Measurements from ENCODE around the gene OTOP2.
"Not testable (repeated sequence)": the region's sequence is repeated elsewhere in the genome, so short reads cannot be mapped to it uniquely, and the experiment has no call there.

Gene OTOP2

GRCh38 chr17:74900208-74900607 lies 23.9 kb upstream of the OTOP2 start:
- no peak for DNase-seq (ENCODE audit: low read depth in 1 of 2, low spot score in 1 of 2)

DNA sequence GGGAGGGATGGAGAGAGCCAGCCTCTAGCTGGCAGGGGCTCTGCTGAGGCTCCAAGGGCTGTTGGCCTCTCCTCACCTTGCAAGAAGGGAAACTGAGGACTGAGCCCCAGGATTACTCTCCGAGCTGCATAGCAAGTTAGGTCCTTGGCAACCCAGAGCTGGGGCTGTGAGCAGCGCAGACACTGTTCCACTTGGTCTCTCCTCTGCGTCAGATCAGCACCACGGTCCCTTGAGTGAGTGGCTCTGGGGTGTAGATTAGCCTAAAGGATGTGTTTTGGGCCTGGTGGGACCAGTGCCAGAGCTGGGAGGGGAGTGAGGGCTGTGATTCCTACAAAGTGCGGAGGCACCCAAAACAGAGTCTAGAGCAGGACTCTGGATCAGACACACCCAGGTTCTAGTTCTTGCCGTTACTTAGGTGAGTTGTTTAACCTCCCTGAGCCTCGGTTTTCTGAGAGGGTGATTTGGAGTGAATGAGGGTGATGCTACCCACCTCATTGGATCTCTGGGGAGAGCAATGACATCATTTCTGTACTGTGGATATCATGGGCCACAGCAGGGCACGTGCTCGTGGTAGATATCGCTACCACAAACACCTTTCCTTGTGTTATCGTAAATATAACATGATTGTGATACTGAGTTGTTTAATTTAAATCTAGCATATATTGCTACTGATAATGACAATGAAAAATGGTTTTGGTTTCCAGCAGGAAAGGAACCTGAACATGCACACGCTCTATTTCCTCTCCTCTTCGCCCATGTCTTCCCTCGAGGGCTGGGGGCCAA lies 22.5 kb upstream of the OTOP2 start:
- DNase-seq (ENCODE audit: low read depth in 1 of 2, low spot score in 1 of 2), result no peak

GRCh38 chr17:74903034-74903433 lies 21.0 kb upstream of the OTOP2 start:
- no peak for DNase-seq (ENCODE audit: low read depth in 1 of 2, low spot score in 1 of 2)

GRCh38 chr17:74903671-74904070 lies 20.4 kb upstream of the OTOP2 start:
- no peak for DNase-seq (ENCODE audit: low read depth in 1 of 2, low spot score in 1 of 2)

DNA sequence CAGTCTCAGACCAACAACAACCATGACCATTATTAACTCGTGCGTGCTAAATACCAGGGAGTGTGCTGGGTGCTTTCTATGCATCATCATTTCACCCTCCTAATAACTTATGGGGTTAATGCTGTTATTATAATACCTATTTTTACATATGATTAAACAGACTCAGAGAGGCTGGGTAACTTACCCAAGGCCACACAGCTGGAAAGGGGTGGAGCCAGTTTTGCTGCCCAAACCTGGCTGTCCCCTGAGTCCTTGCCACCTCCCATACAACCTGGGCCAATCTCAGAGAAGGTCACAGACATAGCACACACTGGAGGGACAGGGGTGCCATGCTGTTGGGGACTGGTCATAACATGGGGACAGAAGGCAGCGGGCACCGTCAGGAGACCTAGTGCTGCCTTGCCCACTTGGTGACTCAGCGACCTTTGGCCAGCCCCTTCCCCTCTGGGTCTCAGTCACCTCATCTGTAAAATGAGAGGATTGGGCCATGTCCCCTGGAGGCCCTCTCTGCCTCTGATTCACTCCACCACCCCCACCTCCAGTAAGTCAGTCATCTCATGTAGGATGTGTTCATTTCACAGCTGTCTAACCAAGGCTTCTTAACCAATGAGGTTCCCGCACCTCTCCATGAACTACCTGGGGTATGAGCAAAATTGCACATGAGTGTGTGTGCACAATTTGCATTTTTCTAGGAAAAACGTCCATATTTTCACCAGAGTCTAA lies 19.2 kb upstream of the OTOP2 start:
- DNase-seq (ENCODE audit: low read depth in 1 of 2, low spot score in 1 of 2), result no peak

DNA sequence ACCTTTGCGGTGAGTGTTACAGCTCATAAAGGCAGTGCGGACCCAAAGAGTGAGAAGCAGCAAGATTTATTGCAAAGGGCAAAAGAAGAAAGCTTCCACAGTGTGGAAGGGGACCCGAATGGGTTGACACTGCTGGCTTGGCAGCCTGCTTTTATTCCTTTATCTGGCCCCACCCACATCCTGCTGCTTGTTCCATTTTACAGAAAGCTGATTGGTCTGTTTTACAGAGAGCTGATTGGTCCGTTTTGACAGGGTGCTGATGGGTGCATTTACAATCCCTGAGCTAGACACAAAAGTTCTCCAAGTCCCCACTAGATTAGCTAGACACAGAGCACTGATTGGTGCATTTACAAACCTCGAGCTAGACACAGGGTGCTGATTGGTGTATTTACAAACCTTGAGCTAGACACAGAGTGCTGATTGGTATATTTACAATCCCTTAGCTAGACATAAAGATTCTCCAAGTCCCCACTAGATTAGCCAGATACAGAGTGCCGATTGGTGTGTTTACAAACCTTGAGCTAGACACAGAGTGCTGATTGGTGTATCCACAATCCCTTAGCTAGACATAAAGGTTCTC lies 17.8 kb upstream of the OTOP2 start:
- DNase-seq (ENCODE audit: low read depth in 1 of 2, low spot score in 1 of 2), result not testable (repeated sequence)

DNA sequence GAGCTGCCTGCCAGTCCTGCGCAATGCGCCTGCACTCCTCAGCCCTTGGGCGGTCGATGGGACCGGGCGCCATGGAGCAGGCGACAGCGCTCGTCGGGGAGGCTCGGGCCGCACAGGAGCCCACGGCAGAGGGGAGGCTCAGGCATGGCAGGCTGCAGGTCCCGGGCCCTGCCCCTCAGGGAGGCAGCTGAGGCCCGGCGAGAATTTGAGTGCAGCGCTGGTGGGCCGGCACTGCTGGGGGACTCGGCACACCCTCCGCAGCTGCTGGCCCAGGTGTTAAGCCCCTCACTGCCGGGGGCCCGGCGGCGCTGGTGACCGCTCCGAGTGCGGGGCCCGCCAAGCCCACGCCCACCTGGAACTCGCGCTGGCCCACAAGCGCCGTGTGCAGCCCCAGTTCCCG lies 17.1 kb upstream of the OTOP2 start:
- DNase-seq (ENCODE audit: low read depth in 1 of 2, low spot score in 1 of 2), result no peak

- DNase-seq (ENCODE audit: low read depth in 1 of 2, low spot score in 1 of 2), result not testable (repeated sequence)
These were observed 15.0 kb upstream of the OTOP2 start for GRCh38 chr17:74909097-74909496.

GRCh38 chr17:74911423-74911822 lies 12.7 kb upstream of the OTOP2 start:
- not testable (repeated sequence) for DNase-seq (ENCODE audit: low read depth in 1 of 2, low spot score in 1 of 2)

DNA sequence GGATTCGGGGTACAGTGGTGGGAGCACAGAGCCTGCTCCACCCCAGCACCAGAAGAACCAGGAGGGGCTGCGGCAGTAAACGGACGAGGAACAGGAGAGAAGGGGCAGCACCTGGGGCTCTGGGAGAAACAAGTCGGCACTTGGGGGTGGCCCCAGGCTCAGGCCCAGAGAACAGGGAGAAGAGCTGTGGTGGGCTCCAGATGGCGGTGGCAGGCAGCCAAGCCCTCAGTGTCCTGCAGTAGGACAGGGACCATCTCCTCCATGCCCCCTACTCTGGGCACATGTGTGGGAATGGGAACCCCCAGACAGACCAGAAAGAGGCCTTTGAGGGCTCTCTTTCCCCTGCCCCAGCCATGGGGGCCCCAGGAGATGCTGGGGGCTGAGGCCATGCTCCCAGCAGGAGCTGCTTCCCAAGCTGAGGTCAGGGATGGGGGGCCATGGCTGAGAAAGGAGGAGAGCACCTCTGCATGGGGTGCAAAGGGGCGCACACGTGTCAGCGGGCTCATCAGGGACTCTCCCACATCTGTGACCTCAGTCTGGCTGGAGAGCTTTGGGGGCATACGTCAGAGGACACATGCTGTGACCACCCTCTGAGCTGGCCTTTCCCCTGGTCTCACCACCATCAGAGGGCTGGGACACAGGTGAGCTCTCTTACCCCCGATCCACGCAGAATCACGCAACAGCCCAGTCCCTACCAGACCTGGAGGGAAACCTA lies 7.8 kb upstream of the OTOP2 start:
- DNase-seq (ENCODE audit: low read depth in 1 of 2, low spot score in 1 of 2), result no peak

GRCh38 chr17:74916851-74917199 lies 7.2 kb upstream of the OTOP2 start:
- DNase-seq (ENCODE audit: low read depth in 1 of 2, low spot score in 1 of 2), result no peak

DNA sequence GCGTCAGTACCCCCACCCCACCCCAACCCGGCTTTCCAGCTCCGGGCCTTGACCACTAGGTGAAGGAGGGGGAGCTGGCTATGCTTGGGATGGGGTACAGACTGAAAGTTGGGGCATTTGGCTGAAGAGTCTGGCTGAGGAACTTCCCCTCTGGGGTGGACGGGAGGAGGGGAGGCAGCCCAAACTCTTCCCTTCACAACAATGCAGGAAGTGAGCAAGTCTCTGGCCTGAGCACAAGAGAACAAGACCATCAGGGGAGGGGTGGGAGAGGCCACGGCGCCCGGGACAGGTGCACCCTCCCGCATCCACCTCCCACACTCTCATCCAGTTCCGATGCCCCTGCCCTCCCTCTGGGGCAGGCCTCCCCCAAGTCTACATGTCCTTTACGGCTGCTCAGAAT lies 6.6 kb upstream of the OTOP2 start:
- no peak for DNase-seq (ENCODE audit: low read depth in 1 of 2, low spot score in 1 of 2)

GRCh38 chr17:74918906-74919305 lies 5.2 kb upstream of the OTOP2 start:
- no peak for DNase-seq (ENCODE audit: low read depth in 1 of 2, low spot score in 1 of 2)

DNA sequence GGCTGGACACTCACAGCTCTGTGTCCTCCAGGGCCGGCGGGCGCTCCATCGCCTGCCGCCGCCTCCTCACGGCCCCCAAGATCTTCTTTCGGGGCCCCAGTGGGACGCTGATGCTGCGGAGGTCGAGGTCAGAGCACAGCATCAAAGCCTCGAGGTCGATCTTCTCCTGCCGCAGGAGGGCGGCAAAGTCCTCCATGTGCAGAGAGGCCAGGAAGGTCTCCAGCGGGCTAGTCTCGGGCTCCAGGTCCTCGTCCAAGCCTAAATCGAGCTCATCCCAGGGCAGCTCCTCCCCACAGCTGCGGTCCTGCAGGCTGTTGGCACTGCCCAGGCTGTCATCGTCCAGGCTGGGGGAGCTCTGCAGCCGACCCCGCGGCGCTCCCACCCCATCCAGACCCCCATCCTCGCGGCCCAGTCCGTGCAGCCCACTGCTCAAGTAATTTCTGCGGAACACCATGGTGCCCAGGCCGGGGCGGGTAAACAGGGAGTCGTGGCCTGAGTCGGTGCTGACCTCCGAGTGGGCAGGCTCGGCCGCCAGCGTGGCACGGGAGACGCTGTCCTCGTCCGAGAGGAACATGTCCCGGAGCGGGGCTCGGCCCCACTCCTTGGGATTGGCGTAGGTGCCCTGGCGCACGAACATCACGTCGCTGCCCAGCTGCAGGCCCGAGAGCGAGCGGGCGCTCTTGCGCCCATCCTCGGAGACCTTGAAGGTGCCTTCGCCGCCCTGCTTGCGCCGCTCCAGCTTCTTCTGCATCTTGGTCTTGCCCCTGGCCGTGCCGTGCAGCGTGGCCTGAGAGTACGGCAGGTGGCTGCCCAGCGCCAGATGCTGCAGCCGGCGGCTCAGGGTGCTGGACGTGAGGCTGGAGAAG lies 4.4 kb upstream of the OTOP2 start:
- no peak for DNase-seq (ENCODE audit: low read depth in 1 of 2, low spot score in 1 of 2)

GRCh38 chr17:74920306-74920620 lies 3.8 kb upstream of the OTOP2 start:
- no peak for DNase-seq (ENCODE audit: low read depth in 1 of 2, low spot score in 1 of 2)

- no peak for DNase-seq (ENCODE audit: low read depth in 1 of 2, low spot score in 1 of 2)
These were observed 3.4 kb upstream of the OTOP2 start for GRCh38 chr17:74920642-74921025.

GRCh38 chr17:74921026-74921681 lies 2.9 kb upstream of the OTOP2 start:
- DNase-seq (ENCODE audit: low read depth in 1 of 2, low spot score in 1 of 2), result no peak

- DNase-seq (ENCODE audit: low read depth in 1 of 2, low spot score in 1 of 2), result no peak
These were observed 2.3 kb upstream of the OTOP2 start for GRCh38 chr17:74921769-74922168.

DNA sequence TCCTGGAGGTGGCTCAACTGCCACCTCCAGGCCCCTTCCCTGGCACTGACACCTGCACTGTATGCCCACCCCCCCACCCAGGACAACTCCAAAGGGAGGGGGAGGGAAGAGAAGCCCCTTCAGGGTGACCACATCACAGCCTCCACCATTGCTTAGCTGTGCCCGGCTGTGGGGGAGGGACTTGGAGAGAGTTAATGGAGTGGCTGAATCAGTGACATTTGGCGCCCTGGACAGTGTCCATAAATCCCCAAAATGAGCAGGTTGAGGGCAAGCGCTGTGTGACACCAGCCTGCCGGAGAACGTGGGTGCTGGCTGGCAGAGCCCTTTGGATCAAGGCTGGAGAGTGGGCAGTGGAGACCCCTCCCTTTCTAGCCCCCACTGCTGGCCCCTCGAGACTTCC lies 1.9 kb upstream of the OTOP2 start:
- DNase-seq (ENCODE audit: low read depth in 1 of 2, low spot score in 1 of 2), result no peak

DNA sequence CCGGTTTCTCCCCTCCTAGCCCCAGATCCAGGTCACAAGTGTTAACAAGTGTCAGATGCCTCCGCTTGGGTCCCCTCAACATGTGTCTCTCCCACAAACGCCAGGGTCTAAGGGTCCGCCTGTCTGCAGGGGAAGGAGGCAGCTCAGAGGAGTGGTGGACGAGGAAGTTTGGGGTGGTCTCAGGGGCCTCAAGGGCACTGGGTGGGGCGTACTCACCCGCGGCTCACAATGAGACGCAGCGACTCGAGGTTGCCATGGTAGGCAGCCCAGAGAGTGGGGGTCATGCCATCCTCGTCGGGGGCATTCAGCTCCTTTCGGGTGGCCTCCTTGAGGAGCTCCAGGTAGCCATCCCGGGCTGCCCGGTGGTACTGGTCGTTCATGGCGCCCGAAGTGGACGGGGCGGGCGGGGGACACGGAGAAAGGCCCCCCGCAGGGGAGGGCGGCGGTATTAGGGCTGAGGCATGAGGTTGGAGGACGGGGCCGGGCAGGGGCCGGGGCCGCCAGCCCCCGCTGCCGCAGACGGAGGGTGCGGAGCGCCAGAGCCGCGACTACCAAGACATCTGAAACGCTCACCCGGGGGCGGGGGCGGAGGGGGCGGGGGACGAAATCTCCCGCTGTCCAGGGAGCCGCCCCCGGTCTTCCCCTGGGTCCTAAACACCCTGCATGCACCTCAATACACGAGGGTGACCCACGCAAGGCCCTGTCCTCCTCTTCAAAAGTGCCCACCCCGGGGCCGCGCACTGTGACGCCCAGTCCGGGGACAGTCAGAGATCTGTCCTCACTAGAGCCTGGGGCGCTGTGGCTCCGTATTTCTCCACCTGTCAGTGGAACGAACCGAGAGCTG lies 1.2 kb upstream of the OTOP2 start, which contains the start of gene USH1G:
TSS of gene USH1G (minus strand) at position 562 of the 844 bp plus-strand sequence. CDS start at position 380, 182 bp downstream.
- no peak for DNase-seq (ENCODE audit: low read depth in 1 of 2, low spot score in 1 of 2)

Data from activated T-helper 1 cell treated with anti-CD3 and anti-CD28 coated beads, Interleukin-2, amount 50 U/mL, for 16 hours (primary cell).